ENCODE data around the gene MAPRE3. TPM values are rescaled to one million over a fixed set of nuclear protein-coding genes. Genes with fewer than 3 reads are reported as not detected.

The MAPRE3 gene
- total RNA-seq, 2 experiments from 2014 or later: 3.4 to 4.5 TPM

DNA sequence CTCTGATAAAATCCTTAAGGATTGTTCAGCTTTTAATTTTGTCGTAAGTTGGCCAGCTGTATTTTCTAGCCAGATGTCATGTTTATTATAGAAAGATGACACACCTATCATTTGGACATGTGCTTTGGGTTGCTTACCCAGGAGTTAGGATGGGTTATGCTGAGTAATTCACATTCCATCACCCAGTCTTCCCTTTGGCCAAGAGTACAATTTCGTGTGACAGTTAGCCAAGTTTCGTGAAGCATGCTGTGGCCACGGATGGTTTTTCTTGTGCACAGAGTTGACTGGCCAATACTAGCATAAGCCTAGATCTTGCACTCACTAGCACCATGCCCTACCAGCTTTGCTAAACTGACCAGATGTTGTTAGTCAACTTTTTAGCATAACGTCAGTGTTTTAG, 5.8 kb downstream of the MAPRE3 start:
- Histone ChIP-seq H3K4me1 (ENCODE audit: insufficient read depth, low read length) (peaks cover 3% of the 10 kb centered on the region), H3K4me3 (ENCODE audit: low read length) (no peak overlapping the region), H3K9me3 (ENCODE audit: control insufficient read depth in 1 of 2, insufficient read depth in 1 of 2, low read length in 2 of 2) (no peaks in the 10 kb centered on the region), H3K27ac (ENCODE audit: low read depth in 1 of 2, low read length in 2 of 2) (no peak overlapping the region), H3K36me3 (ENCODE audit: insufficient read depth, low read length) (no peaks in the 10 kb centered on the region), H3K27me3 (ENCODE audit: control insufficient read depth in 1 of 2, insufficient read depth in 2 of 2, low read length in 2 of 2) (no peaks in the 10 kb centered on the region)
- H3K4me1 Mint-ChIP-seq (ENCODE audit: low read depth): peaks cover 9% of the 10 kb centered on the region
- H3K27me3 Mint-ChIP-seq: peaks cover 4% of the 10 kb centered on the region
- no peaks in the 10 kb centered on the region for H3K36me3 Mint-ChIP-seq (ENCODE audit: low read depth)
- no peaks in the 10 kb centered on the region for H3K9me3 Mint-ChIP-seq
- ChIA-PET POLR2A (interaction anchor here (1.1 kb wide), 1 partner anchor 95 kb away, joined by 3 read pairs; the partner anchor contains the start of gene OST4), CTCF (interaction anchor here (0.6 to 0.8 kb wide), 2 partner anchors 36 to 296 kb away, joined by 3 read pairs; no protein-coding TSS in a partner anchor)
- intact Hi-C loops (cut with DNase I, micrococcal nuclease): no loop called here
- no peak for ATAC-seq (ENCODE audit: poor library complexity)
- TF ChIP-seq, protein P1, sequence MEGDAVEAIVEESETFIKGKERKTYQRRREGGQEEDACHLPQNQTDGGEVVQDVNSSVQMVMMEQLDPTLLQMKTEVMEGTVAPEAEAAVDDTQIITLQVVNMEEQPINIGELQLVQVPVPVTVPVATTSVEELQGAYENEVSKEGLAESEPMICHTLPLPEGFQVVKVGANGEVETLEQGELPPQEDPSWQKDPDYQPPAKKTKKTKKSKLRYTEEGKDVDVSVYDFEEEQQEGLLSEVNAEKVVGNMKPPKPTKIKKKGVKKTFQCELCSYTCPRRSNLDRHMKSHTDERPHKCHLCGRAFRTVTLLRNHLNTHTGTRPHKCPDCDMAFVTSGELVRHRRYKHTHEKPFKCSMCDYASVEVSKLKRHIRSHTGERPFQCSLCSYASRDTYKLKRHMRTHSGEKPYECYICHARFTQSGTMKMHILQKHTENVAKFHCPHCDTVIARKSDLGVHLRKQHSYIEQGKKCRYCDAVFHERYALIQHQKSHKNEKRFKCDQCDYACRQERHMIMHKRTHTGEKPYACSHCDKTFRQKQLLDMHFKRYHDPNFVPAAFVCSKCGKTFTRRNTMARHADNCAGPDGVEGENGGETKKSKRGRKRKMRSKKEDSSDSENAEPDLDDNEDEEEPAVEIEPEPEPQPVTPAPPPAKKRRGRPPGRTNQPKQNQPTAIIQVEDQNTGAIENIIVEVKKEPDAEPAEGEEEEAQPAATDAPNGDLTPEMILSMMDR (IDR thresholded peaks at IDR 0.05): no peak
- no peak for DNase-seq
- H3K27ac Mint-ChIP-seq: no peak overlapping the region
- H3K4me3 Mint-ChIP-seq: no peak overlapping the region

DNA sequence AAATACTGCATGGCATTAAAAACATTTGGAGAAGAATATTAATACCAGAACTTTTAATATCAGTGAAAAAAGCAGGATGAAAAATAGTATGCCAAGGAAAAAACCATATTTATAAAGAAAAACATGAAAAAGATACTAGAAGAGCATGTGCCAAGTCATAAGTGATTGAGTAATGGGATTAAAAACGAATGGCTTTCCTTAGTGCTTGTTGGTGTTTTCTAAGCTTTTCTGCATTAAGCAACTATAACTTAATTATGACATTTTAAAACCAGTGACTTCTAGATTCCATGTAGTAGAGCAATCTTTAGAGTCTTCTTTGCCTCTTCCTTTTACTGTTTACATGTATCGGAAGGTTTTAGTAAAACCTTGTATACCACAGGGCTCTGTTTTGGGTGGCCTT, 6.6 kb downstream of the MAPRE3 start:
- no peaks in the 10 kb centered on the region for H3K36me3 Mint-ChIP-seq (ENCODE audit: low read depth)
- no peaks in the 10 kb centered on the region for H3K27me3 Mint-ChIP-seq
- POLR2A ChIA-PET: no interaction called here
- no peaks in the 10 kb centered on the region for H3K36me3 ChIP-seq (ENCODE audit: insufficient read depth, low read length)
- no peak for DNase-seq
- H3K27ac Mint-ChIP-seq: no peak overlapping the region
- intact Hi-C loops (cut with DNase I, micrococcal nuclease): no loop called here
- no peak for ATAC-seq (ENCODE audit: poor library complexity)
- TF ChIP-seq, protein P1 (IDR thresholded peaks at IDR 0.05): no peak
- H3K4me3 ChIP-seq (ENCODE audit: low read length): no peak overlapping the region
- CTCF ChIA-PET: interaction anchor here (1.5 kb wide), 1 partner anchor 16 kb away, joined by 4 read pairs; no protein-coding TSS in a partner anchor
- H3K9me3 ChIP-seq (ENCODE audit: control insufficient read depth in 1 of 2, insufficient read depth in 1 of 2, low read length in 2 of 2): no peaks in the 10 kb centered on the region
- H3K27me3 ChIP-seq (ENCODE audit: control insufficient read depth in 1 of 2, insufficient read depth in 2 of 2, low read length in 2 of 2): no peaks in the 10 kb centered on the region
- H3K27ac ChIP-seq (ENCODE audit: low read depth in 1 of 2, low read length in 2 of 2): no peak overlapping the region
- H3K4me1 Mint-ChIP-seq (ENCODE audit: low read depth): peaks cover under 1% of the 10 kb centered on the region
- H3K9me3 Mint-ChIP-seq: no peaks in the 10 kb centered on the region
- H3K4me1 ChIP-seq (ENCODE audit: insufficient read depth, low read length): no peaks in the 10 kb centered on the region
- H3K4me3 Mint-ChIP-seq: no peak overlapping the region

DNA sequence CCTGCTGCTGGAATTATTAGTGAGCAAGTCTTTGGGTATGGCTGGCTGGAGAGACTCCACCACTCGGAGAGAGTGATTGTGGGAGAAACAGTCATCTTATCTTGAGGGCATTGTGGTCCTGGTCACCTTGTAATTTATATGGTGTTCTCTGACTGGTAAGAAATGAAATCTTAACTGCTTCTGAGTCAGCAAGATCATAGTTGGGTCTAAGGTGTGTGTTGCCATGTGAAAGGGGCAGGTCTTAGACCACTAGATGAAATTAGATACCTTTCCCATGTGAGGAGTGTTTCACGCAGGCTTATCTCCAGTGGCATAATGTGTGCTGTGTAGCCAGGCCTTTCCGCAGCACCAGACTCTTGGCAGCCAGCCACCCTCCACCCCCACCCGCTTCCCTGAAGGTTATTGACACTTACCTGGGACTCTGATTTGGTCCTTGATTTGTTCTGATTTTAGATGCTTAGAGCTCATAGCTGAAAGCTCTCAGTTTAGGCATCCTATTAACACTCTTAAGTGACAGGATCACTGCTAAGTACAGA, 7.7 kb downstream of the MAPRE3 start:
- no peaks in the 10 kb centered on the region for H3K4me1 Mint-ChIP-seq (ENCODE audit: low read depth)
- no peak overlapping the region for H3K27ac Mint-ChIP-seq
- no peaks in the 10 kb centered on the region for H3K36me3 Mint-ChIP-seq (ENCODE audit: low read depth)
- H3K4me3 Mint-ChIP-seq: no peak overlapping the region
- TF ChIP-seq, protein P1 (IDR thresholded peaks at IDR 0.05): no peak
- intact Hi-C loops (cut with DNase I, micrococcal nuclease): no loop called here
- Histone ChIP-seq H3K4me1 (ENCODE audit: insufficient read depth, low read length) (no peaks in the 10 kb centered on the region), H3K36me3 (ENCODE audit: insufficient read depth, low read length) (no peaks in the 10 kb centered on the region), H3K27me3 (ENCODE audit: control insufficient read depth in 1 of 2, insufficient read depth in 2 of 2, low read length in 2 of 2) (no peaks in the 10 kb centered on the region), H3K27ac (ENCODE audit: low read depth in 1 of 2, low read length in 2 of 2) (no peak overlapping the region), H3K9me3 (ENCODE audit: control insufficient read depth in 1 of 2, insufficient read depth in 1 of 2, low read length in 2 of 2) (no peaks in the 10 kb centered on the region), H3K4me3 (ENCODE audit: low read length) (no peak overlapping the region)
- ChIA-PET POLR2A (no interaction called here), CTCF (interaction anchor here (1.5 kb wide), 1 partner anchor 17 kb away, joined by 4 read pairs; no protein-coding TSS in a partner anchor)
- ATAC-seq (ENCODE audit: poor library complexity) (no peak), DNase-seq (no peak)
- no peaks in the 10 kb centered on the region for H3K27me3 Mint-ChIP-seq
- H3K9me3 Mint-ChIP-seq: no peaks in the 10 kb centered on the region
